LNCAP (cell line): ENCODE results near the gene FSIP1.

Experiments used
- TF ChIP-seq, protein P1 (sequence below): fragments of 450-650 bp; IDR thresholded peaks from 2 replicates; pipeline ENCODE4 v1.5.1; 2017; ENCODE audit warnings: mild to moderate bottlenecking

The FSIP1 gene

GRCh38 chr15:39672666-39673065, 110.0 kb downstream of the FSIP1 start:
- TF ChIP-seq, protein P1, sequence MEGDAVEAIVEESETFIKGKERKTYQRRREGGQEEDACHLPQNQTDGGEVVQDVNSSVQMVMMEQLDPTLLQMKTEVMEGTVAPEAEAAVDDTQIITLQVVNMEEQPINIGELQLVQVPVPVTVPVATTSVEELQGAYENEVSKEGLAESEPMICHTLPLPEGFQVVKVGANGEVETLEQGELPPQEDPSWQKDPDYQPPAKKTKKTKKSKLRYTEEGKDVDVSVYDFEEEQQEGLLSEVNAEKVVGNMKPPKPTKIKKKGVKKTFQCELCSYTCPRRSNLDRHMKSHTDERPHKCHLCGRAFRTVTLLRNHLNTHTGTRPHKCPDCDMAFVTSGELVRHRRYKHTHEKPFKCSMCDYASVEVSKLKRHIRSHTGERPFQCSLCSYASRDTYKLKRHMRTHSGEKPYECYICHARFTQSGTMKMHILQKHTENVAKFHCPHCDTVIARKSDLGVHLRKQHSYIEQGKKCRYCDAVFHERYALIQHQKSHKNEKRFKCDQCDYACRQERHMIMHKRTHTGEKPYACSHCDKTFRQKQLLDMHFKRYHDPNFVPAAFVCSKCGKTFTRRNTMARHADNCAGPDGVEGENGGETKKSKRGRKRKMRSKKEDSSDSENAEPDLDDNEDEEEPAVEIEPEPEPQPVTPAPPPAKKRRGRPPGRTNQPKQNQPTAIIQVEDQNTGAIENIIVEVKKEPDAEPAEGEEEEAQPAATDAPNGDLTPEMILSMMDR = no peak

- TF ChIP-seq, protein P1 = no peak
These were observed 110.5 kb downstream of the FSIP1 start for GRCh38 chr15:39672184-39672583.

GRCh38 chr15:39670687-39671086, 112.0 kb downstream of the FSIP1 start:
- TF ChIP-seq, protein P1 = no peak

DNA sequence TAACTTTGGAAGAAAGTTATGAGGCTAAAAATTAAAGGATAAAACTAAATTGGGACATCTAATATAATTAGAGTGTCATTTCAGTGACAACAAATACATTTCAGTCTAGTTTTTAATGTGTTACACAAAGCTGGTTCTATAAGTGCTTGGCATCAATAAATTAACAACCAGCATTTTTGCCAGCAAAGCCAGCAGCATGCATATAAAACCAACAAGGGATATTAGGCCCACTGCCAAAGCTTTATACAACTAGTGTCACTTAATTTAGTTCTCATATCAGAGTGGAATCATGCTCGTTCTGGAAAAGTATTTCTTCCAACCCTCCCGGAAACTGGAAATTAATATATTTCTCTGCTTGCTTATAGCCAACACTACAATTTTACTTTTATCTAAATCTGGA, 113.0 kb downstream of the FSIP1 start:
- TF ChIP-seq, protein P1 = no peak

- TF ChIP-seq, protein P1 = no peak
These were observed 113.4 kb downstream of the FSIP1 start for GRCh38 chr15:39669241-39669640.

- TF ChIP-seq, protein P1 = no peak
These were observed 114.2 kb downstream of the FSIP1 start for GRCh38 chr15:39668457-39668856.

DNA sequence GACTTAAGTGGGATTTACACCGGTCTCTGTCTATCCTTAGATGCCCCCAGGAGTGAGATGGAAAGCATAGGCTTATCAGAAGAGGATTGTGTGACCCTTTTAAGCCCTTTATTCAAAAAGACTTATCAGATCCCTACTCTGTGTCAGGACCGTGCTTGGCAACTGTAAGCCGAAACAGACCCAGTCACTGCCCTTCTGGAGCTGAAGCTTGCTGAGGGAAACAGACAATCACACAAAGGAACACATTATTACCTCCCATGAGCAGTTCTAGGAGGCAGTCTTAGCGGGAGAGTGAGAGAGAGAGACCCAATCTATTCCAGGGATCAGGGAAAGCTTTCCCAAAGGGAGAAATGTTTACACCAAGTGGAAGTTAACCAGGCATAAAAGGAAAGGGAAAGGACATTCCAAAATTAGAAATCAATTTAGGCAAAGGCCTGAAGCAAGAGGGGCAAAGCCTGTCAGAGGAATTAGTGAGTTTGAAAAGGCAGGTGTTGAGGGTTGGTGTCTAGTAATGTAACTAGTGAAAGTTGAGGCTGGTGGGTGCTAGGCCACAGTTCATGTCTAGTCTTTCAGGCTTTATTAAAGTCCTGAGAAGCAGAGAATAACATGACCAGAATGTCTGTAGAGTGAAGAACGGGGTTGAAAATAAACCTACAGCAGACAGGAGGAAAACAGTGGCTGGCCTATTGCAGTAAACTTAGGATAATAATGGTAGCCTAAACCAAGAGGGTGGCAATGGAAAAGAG, 115.1 kb downstream of the FSIP1 start:
- TF ChIP-seq, protein P1 = no peak

DNA sequence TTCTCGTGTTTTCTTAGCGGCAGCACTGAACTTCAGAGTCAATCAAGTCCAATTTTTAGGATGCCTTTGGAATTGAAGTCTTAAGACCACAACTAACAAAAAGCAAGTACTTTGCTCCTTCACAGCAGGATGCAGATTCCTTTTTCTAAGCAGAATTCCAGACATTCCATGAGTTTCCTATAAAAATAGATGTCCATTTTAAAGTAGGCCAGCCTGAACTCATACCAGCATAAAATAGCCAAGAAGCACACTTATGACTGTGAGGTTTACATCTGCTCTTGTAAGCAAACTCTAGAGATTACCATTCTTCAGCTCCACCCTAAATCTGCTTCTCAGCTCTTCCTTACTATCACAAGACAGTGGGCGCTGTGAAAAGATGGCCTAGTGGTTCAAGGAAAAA, 116.0 kb downstream of the FSIP1 start:
- TF ChIP-seq, protein P1 = no peak
